Sigmoid colon (tissue), 7 donors: ENCODE results near the gene JAKMIP2. TPM values are rescaled to one million over a fixed set of nuclear protein-coding genes. Genes with fewer than 3 reads are reported as not detected.

ENCODE experiments used
- DNase-seq: peaks from one replicate; pipeline ENCODE4 v3.0.0-alpha.2; 2019
- H3K27ac ChIP-seq, 4 donors: fragments of 200-600 bp; sonication (generic); one replicate each; pipeline ENCODE4 v1.5.1; 2016 to 2019; ENCODE audit warnings: mild to moderate bottlenecking in 1 of 4
- H3K27me3 ChIP-seq, 3 donors: fragments of 200-600 bp; sonication (generic); one replicate each; pipeline ENCODE4 v1.5.1; 2019; ENCODE audit warnings: mild to moderate bottlenecking in 1 of 3
- H3K36me3 ChIP-seq, 4 donors: fragments of 200-600 bp; sonication (generic); one replicate each; pipeline ENCODE4 v1.5.1; 2016 to 2019
- H3K4me1 ChIP-seq, 4 donors: fragments of 200-600 bp; sonication (generic); one replicate each; pipeline ENCODE4 v1.5.1; 2017 to 2019
- H3K4me3 ChIP-seq, 4 donors: fragments of 200-600 bp; sonication (generic); one replicate each; pipeline ENCODE4 v1.5.1; 2017 to 2019; ENCODE audit warnings: mild to moderate bottlenecking in 2 of 4, moderate library complexity in 1 of 4
- H3K9me3 ChIP-seq, 4 donors: fragments of 200-600 bp in 3 of 4; sonication (generic) in 3 of 4; one replicate each; pipeline versions ENCODE4 v1.5.1 to v1.6.1; 2013 to 2019
- CTCF ChIP-seq, 4 experiments: fragments of 450-650 bp in 3 of 4; fragments of 200-600 bp in 1 of 4; IDR thresholded peaks; one replicate each; pipeline ENCODE4 v1.5.1; 2016 to 2019; ENCODE audit warnings: antibody characterized with exemption in 4 of 4, mild to moderate bottlenecking in 3 of 4, moderate library complexity in 2 of 4
- EP300 ChIP-seq, 4 donors: sonication (generic); formaldehyde crosslinking; IDR thresholded peaks; one replicate each; pipeline ENCODE4 v1.6.1; 2017; ENCODE audit warnings: antibody characterized with exemption in 4 of 4
- POLR2A ChIP-seq, 2 donors: fragments of 450-650 bp; IDR thresholded peaks; one replicate each; pipeline ENCODE4 v1.6.1; 2016; ENCODE audit warnings: antibody characterized with exemption in 2 of 2, mild to moderate bottlenecking in 2 of 2, moderate library complexity in 2 of 2
- POLR2AphosphoS5 ChIP-seq, 4 donors: sonication (generic); formaldehyde crosslinking; IDR thresholded peaks; one replicate each; pipeline ENCODE4 v1.6.1; 2017; ENCODE audit warnings: antibody characterized with exemption in 4 of 4
- WGBS, 2 donors: extraction: QIAGEN DNeasy Blood & Tissue Kit; methylation state at CpG; one replicate each; pipeline ENCODE4 v1.1.7; 2013; 5-methylcytosine and 5-hydroxymethylcytosine counted together
- intact Hi-C: fragments of 100-400 bp; cut with DNase I; formaldehyde crosslinking; loops from one replicate; pipeline ENCODE4 v1.15.1; 2023
- polyA plus RNA-seq, 3 donors: library from polyadenylated mRNA; stranded (reverse); fragments of 200-250 nt; gene quantifications; one replicate each; pipeline ENCODE4 v1.2.3, GENCODE V29; 2013
- total RNA-seq, 4 donors: library from RNA; depleted of rRNA; stranded (reverse); fragments of >200 nt; gene quantifications; one replicate each; pipeline ENCODE4 v1.1.0, GENCODE V29; 2016
- donor health status: healthy with polysubstance abuse.
- donor health status: Bipolar disorder and iron deficiency.
- donor health status: healthy.

JAKMIP2 gene
- total and polyA plus RNA-seq, 7 donors, result under 0.01 to 8.9 (median 2.8) TPM; not detected in 1

- Histone ChIP-seq H3K4me3 (no peak overlapping the region), H3K36me3 (no peaks in the 10 kb centered on the region), H3K27me3 (no peaks in the 10 kb centered on the region), H3K4me1 (no peaks in the 10 kb centered on the region), H3K27ac (no peak overlapping the region), H3K9me3 (no peaks in the 10 kb centered on the region)
- no peak for DNase-seq
- TF ChIP-seq POLR2A (IDR thresholded peaks at IDR 0.05) (no peak), EP300 (IDR thresholded peaks at IDR 0.05) (no peak), CTCF (IDR thresholded peaks at IDR 0.05) (peak; percentile 70 to 80 (median 78))
- WGBS, 2 donors, result 50 to 61% methylated on average over 8 of the region's 8 CpGs
- intact Hi-C loops, result loop anchor here (1.0 kb wide), 1 partner anchor 194 kb away; no protein-coding TSS in a partner anchor
Measured at GRCh38 chr5:147628058-147628895, 154.3 kb downstream of the JAKMIP2 start.

- H3K4me3 ChIP-seq, result no peak overlapping the region
- DNase-seq, result no peak
- no peaks in the 10 kb centered on the region for H3K36me3 ChIP-seq
- H3K27me3 ChIP-seq, result no peaks in the 10 kb centered on the region
- H3K4me1 ChIP-seq, result no peaks in the 10 kb centered on the region
- 86 to 89% methylated on average over 2 of the region's 2 CpGs for WGBS, 2 donors
- TF ChIP-seq POLR2A (IDR thresholded peaks at IDR 0.05) (no peak), EP300 (IDR thresholded peaks at IDR 0.05) (no peak), POLR2AphosphoS5 (IDR thresholded peaks at IDR 0.05) (no peak), CTCF (IDR thresholded peaks at IDR 0.05) (no peak)
- no peak overlapping the region for H3K27ac ChIP-seq
- intact Hi-C loops, result no loop called here
- no peaks in the 10 kb centered on the region for H3K9me3 ChIP-seq
Measured at GRCh38 chr5:147626464-147626863, 156.1 kb downstream of the JAKMIP2 start.

GRCh38 chr5:147621016-147621415 lies 161.5 kb downstream of the JAKMIP2 start:
- intact Hi-C loops, result no loop called here
- H3K36me3 ChIP-seq, result no peaks in the 10 kb centered on the region
- no peaks in the 10 kb centered on the region for H3K27me3 ChIP-seq
- H3K9me3 ChIP-seq, result no peaks in the 10 kb centered on the region
- no peak overlapping the region for H3K27ac ChIP-seq
- TF ChIP-seq EP300 (IDR thresholded peaks at IDR 0.05) (no peak), POLR2AphosphoS5 (IDR thresholded peaks at IDR 0.05) (no peak), CTCF (IDR thresholded peaks at IDR 0.05) (no peak), POLR2A (IDR thresholded peaks at IDR 0.05) (no peak)
- DNase-seq, result no peak
- H3K4me1 ChIP-seq, result no peaks in the 10 kb centered on the region
- no peak overlapping the region for H3K4me3 ChIP-seq

- Histone ChIP-seq H3K27ac (no peak overlapping the region), H3K4me1 (no peaks in the 10 kb centered on the region), H3K4me3 (no peak overlapping the region), H3K27me3 (no peaks in the 10 kb centered on the region), H3K9me3 (no peaks in the 10 kb centered on the region), H3K36me3 (no peaks in the 10 kb centered on the region)
- intact Hi-C loops, result no loop called here
- DNase-seq, result no peak
- TF ChIP-seq CTCF (IDR thresholded peaks at IDR 0.05) (no peak), POLR2AphosphoS5 (IDR thresholded peaks at IDR 0.05) (no peak), EP300 (IDR thresholded peaks at IDR 0.05) (no peak), POLR2A (IDR thresholded peaks at IDR 0.05) (no peak)
- 63 to 77% methylated on average over 2 of the region's 2 CpGs for WGBS, 2 donors
Measured at GRCh38 chr5:147619281-147619878, 163.1 kb downstream of the JAKMIP2 start.
